ENCODE data around the gene UBTF.

The UBTF gene

DNA sequence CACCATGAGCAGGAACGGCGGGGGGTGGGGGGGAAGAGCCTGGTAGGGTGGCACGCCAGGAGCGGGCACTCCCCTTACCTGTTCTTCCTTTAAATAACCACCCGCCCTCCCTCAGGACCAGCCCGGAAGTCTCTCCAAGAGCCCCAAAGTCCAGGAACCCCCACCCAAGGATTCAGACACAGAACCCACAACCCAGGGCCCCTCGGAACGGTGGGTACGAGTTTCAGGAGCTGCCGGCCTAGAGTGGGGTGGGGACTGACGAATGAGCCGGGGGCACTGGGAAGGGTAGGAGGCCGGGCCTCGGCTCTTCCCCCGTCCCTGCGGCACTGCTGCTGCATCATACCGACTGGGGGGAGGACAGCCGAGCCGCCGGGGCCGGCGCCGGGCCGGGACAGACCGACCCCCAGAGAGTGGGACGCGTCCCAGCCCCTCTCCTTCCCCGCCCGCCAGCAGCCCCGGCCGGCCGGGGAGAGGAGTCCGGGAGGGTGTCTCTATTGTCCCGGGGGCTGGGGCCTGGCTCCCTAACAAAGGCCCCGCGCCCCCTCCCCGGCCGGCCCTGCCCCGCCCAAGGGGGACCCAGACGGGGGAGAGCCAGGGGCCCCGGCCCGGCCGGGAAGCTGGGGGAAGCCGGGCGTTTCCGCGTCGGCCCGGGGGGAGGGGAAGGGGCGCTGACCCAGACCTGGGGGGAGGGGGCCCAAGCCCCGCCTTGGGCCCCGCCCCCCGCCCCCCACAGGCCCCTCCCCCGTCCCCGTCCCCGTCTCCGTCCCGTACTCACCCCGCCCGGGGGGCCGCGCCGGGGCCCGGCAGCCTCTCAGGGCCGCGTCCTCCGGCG lies 20.5 kb downstream of the UBTF start:
- peaks cover 37% of the 10 kb centered on the region for H3K4me1 Mint-ChIP-seq
- peak overlapping the region; percentile 89 for H3K27ac Mint-ChIP-seq
- DNase-seq (ENCODE audit: low spot score in 2 of 2) (peak in 1 of 2 donors; percentile 78), ATAC-seq (peak; percentile 43)
- H3K9me3 Mint-ChIP-seq = no peaks in the 10 kb centered on the region
- H3K36me3 Mint-ChIP-seq = peaks cover 45% of the 10 kb centered on the region
- peak overlapping the region; percentile 79 for H3K4me3 Mint-ChIP-seq

DNA sequence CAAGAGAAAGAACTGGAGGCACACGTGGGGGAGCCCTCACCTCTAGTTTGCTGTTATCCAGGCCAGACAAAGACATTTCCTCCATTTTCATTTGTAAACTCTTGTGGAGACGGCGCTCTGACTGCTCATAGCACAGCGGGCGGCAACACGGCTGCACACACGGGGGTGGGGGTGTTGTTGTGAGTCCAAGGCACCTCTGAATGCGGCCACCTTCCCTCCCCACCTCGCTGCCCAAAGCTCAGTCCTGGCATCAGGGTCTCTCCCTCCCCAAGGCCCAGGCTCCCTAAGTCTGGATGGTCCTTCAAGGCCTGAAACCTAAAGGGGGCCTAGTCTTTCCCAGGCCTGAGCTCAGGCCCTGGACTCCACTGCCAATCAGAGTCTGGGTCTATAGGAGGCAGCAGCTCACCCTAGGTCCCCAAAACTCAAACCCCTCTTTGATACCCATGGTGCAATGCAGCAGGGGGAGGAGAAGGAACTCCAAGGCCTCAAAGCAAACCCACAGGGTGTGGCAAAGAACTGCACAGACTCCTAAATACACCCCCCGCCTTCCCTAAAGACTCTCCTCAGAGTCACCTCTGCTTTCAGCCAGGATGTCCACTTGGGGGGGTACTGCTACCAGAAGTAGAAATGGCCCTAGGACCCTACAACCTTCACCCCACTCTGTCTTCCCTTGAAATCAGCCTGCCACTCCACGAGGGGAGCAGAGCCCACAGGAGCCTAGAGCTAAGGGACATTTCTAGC lies 21.3 kb downstream of the UBTF start:
- H3K4me3 Mint-ChIP-seq = peak overlapping the region; percentile 79
- peaks cover 30% of the 10 kb centered on the region for H3K4me1 Mint-ChIP-seq
- DNase-seq (ENCODE audit: low spot score in 2 of 2) = no peak
- peak overlapping the region; percentile 89 for H3K27ac Mint-ChIP-seq
- no peak for ATAC-seq
- no peaks in the 10 kb centered on the region for H3K9me3 Mint-ChIP-seq
- H3K36me3 Mint-ChIP-seq = peaks cover 53% of the 10 kb centered on the region

DNA sequence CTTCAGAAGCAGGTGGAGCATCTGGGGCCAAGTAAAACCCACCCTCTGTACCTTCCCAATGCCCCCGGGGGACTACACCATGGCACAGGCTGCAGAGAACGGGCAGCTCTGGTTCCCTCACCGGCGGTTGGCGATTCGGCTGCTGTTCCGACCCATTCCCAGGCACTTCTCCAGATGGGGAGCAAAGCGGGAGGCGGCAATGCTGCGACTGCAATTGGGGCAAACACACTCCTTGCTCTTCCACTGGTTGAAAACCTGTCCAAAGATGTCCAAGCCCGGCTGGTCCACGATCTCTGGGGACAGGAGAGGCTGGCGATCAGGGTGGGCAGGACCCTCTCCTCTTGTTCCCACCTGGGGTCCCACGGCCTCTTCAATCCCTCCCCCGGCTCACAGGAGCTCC lies 22.4 kb downstream of the UBTF start:
- ATAC-seq (no peak), DNase-seq (ENCODE audit: low spot score in 2 of 2) (no peak)
- Mint-ChIP-seq H3K27ac (peak overlapping the region; percentile 89), H3K9me3 (no peaks in the 10 kb centered on the region), H3K36me3 (peaks cover 62% of the 10 kb centered on the region), H3K4me1 (peaks cover 24% of the 10 kb centered on the region), H3K4me3 (peak overlapping the region; percentile 79)

DNA sequence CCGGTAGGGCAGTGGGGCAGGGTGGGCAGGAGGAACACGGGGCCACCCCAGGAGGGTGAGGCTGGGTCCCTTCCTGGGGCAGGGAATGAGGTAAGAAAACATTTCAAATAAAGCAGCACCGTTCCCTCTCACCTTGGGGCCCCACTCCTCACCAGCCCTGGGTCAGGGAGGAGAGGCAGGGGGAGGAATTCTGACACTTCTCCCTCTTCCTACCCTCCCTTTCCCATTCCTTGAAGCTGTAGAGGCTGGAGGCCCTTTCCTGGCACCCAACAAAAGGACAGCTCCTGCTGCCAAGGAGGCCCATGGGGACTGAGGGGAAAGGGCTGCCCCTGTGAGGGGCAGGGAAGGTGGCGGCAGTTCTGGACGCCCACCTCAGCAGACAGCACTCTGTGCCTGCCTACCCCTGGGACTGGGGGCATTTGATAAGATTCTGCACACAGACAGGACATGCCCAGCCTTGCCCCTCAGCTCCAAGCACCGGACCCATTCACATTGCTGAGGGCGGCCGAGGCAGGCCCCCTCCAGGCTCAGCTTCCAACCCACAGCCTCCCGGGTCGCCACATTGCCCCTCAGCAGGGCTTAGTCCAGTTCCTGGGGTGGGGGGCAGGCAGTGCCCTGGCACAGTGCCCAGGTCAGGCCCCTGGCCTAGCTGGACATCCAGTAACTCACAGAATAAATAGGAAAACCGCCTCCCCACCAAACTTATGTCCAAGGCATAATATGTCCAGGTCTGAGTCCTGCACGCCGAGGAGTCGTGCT lies 26.0 kb downstream of the UBTF start:
- Mint-ChIP-seq H3K36me3 (peaks cover 95% of the 10 kb centered on the region), H3K4me3 (no peak overlapping the region)

DNA sequence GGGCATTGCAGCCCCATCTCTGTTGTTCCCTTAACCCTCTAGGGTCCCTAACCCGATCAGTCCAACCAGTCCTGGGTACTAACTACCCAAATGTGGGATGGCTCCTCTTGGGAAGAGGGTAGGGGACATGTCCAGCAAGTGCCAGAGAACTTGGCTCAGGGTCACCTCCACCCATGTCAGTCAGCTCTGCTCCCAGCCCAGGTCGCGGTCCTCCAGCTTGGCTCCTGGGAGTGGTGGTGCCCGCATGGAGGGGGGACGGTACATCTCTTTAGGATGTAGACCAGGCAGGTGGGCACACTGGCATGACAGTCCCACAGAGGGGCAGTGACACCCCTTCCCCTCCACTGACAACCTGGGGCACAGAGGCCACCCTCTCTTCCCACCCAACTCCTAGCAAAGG lies 26.7 kb downstream of the UBTF start:
- H3K36me3 Mint-ChIP-seq = peaks cover 90% of the 10 kb centered on the region
- H3K9me3 Mint-ChIP-seq = no peaks in the 10 kb centered on the region
- H3K4me1 Mint-ChIP-seq = peaks cover 32% of the 10 kb centered on the region
- DNase-seq (ENCODE audit: low spot score in 2 of 2) = no peak
- peak; percentile 6 for ATAC-seq
- peak overlapping the region; percentile 76 for H3K27ac Mint-ChIP-seq
- no peak overlapping the region for H3K4me3 Mint-ChIP-seq

More for the DNA sequence above, 26.0 kb downstream of the UBTF start:
- DNase-seq (ENCODE audit: low spot score in 2 of 2) (no peak), ATAC-seq (no peak)
- Mint-ChIP-seq H3K9me3 (no peaks in the 10 kb centered on the region), H3K27ac (peak overlapping the region; percentile 76), H3K4me1 (peaks cover 31% of the 10 kb centered on the region)

DNA sequence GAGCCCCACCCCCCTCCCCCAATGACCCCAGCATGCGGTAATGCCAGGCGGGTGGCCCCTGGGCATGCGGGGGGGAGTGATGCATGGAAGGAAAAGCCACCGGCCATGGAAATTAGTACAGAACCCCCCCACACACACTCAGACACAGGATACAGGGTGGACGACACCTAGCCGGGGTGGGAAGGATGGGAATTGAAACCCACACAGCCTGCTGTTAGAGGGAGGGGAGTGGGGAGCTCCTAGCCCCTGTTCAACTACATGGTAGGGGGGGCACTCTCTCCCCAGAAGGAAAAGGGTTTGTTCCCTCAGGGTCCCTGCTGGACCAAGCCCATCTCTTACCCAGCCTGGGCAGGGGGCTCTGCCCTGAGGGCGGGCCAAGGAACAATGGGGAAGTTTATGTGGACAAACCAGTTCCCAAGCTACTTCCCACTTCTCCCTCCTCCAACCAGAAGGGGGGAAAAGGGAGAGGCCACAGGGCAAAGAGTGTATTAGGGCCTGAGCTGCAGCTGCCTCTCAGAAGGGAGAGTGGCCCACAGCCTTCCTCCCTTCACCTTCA lies 27.5 kb downstream of the UBTF start:
- Mint-ChIP-seq H3K27ac (no peak overlapping the region), H3K4me1 (peaks cover 30% of the 10 kb centered on the region), H3K4me3 (no peak overlapping the region), H3K9me3 (no peaks in the 10 kb centered on the region), H3K36me3 (peaks cover 87% of the 10 kb centered on the region)
- ATAC-seq (no peak), DNase-seq (ENCODE audit: low spot score in 2 of 2) (no peak)

DNA sequence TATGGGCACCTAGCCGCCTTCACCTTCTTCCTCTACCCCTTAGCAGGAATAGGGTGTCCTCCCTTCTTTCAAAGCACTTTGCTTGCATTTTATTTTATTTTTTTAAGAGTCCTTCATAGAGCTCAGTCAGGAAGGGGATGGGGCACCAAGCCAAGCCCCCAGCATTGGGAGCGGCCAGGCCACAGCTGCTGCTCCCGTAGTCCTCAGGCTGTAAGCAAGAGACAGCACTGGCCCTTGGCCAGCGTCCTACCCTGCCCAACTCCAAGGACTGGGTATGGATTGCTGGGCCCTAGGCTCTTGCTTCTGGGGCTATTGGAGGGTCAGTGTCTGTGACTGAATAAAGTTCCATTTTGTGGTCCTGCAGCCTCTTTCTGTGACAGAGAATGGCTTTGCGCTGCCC lies 28.1 kb downstream of the UBTF start:
- Mint-ChIP-seq H3K9me3 (no peaks in the 10 kb centered on the region), H3K4me3 (no peak overlapping the region), H3K4me1 (peaks cover 32% of the 10 kb centered on the region), H3K36me3 (peaks cover 87% of the 10 kb centered on the region), H3K27ac (peak overlapping the region; percentile 17)
- ATAC-seq (no peak), DNase-seq (ENCODE audit: low spot score in 2 of 2) (no peak)

DNA sequence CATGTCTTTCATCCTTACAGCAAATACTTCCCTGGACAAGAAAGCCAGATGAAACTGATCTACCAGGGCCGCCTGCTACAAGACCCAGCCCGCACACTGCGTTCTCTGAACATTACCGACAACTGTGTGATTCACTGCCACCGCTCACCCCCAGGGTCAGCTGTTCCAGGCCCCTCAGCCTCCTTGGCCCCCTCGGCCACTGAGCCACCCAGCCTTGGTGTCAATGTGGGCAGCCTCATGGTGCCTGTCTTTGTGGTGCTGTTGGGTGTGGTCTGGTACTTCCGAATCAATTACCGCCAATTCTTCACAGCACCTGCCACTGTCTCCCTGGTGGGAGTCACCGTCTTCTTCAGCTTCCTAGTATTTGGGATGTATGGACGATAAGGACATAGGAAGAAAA lies 29.0 kb downstream of the UBTF start:
- peak overlapping the region; percentile 23 for H3K27ac Mint-ChIP-seq
- H3K4me3 Mint-ChIP-seq = no peak overlapping the region
- ATAC-seq = no peak
- no peaks in the 10 kb centered on the region for H3K9me3 Mint-ChIP-seq
- peaks cover 80% of the 10 kb centered on the region for H3K36me3 Mint-ChIP-seq
- DNase-seq (ENCODE audit: low spot score in 2 of 2) = no peak
- peaks cover 36% of the 10 kb centered on the region for H3K4me1 Mint-ChIP-seq

DNA sequence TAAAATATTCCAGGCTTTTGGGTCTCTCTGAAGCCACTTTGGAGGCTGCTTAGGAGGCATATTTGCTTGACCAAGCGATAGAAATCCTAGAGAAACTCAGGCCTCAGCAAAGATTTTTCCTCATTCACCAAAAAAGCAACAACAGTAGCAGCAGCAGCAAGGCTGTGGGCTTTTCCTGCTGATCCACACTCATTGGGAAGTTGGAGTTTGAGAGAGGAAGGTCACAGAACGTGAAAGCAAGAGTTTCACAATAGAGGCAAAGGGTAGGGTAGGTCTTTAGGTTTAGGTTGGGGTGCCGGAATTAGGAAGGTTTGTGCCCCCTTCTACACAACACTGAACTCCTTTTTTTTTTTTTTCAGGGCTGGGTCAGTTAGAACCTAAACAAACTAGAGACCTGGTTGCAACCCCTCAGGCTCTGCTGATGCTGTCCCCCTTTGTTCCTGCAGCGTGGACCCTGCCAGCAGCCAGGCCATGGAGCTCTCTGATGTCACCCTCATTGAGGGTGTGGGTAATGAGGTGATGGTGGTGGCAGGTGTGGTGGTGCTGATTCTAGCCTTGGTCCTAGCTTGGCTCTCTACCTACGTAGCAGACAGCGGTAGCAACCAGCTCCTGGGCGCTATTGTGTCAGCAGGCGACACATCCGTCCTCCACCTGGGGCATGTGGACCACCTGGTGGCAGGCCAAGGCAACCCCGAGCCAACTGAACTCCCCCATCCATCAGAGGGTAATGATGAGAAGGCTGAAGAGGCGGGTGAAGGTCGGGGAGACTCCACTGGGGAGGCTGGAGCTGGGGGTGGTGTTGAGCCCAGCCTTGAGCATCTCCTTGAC lies 30.7 kb downstream of the UBTF start:
- Mint-ChIP-seq H3K36me3 (peaks cover 73% of the 10 kb centered on the region), H3K4me3 (peak overlapping the region; percentile 100), H3K4me1 (peaks cover 51% of the 10 kb centered on the region), H3K9me3 (no peaks in the 10 kb centered on the region), H3K27ac (peak overlapping the region; percentile 98)
- ATAC-seq (no peak), DNase-seq (ENCODE audit: low spot score in 2 of 2) (no peak)

DNA sequence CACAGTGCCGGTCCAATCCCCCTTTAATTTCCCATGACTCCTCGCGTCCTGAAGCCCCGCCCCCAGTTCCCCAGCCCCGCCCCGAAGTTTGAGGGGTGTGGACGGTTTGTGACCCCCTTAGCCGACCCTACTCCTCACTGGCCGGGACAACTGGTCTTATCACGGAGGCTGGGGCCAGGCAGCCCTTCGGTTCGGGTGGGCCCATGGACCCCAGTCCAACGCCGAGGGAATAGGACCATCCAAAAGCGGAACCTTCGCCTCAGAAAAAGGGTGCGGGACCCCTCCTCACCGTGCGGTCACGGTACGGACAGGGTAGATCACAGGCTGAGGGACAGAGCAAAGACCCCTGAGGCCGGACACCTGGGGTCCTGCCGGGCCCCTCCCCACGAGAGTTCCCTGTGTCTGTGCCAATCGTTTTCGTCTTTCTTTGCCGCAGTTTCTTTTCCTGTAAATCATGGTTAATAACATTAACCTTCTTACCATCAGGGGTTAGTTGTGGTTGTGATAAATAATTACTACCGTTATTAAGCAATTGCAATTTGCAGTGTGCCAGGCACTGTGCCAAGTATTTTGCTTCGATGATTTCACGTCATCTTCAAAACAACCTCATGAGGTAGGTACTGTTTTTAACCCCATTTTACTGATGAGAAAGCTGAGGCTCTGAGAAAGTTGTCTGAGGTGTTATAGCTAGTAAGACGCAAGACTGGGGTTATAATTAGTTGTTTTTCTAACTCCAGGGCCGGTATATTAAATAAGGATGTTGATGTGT lies 32.2 kb downstream of the UBTF start:
- peak; percentile 65 for ATAC-seq
- DNase-seq (ENCODE audit: low spot score in 2 of 2) = no peak
- Mint-ChIP-seq H3K4me3 (peak overlapping the region; percentile 100), H3K9me3 (no peaks in the 10 kb centered on the region), H3K4me1 (peaks cover 51% of the 10 kb centered on the region), H3K36me3 (peaks cover 69% of the 10 kb centered on the region), H3K27ac (peak overlapping the region; percentile 98)

DNA sequence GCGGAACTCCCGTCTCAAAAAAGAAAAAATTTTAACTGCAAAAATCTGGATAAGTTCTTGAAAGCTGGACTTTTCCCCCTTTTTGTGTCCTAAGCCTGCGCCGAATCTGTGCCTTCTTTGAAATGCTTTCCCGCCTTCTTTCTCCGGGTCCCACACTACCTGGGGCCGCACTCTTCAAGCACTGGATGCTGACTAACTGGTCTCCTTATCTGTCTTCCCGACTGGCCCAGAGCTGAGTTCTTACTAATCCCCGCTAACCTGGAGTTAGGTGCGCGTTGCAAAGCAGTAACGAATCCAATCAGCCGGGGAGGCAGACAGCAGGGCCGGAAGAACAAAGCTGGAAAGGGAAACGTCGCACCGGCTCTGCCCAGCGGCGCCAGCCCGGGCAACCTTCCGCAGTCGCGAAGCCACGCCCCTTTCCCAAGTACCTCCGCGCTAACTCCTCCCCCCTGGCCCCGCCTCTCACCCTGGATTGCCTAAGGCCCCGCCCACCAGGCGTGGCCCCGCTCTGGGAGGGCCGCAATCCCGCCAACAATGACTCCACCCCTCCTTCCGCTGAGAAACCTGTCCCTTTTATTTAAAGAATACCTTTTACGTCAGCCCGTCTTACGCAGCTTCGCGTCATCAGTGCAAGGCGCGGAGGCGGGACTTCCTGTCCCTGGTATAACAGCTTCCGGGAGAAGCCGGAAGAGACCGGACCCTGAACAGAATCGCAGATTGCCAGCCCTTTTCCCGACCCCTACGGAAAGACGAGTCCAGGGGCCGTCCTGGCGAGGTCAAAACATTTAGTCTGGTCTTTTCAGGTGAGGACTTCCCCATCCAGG lies 33.0 kb downstream of the UBTF start, which contains the start of gene TMUB2:
TSS of gene TMUB2 (plus strand) at position 666 of the 824 bp plus-strand sequence. CDS start 737 bp downstream, outside the sequence.
- Mint-ChIP-seq H3K4me1 (peaks cover 57% of the 10 kb centered on the region), H3K27ac (peak within 1 kb of the TSS; percentile 98), H3K4me3 (peak within 1 kb of the TSS; percentile 100), H3K9me3 (no peaks in the 10 kb centered on the region), H3K36me3 (peaks cover 73% of the 10 kb centered on the region)
- DNase-seq (ENCODE audit: low spot score in 2 of 2) (peak; percentile 99 to 100), ATAC-seq (peak; percentile 94)

DNA sequence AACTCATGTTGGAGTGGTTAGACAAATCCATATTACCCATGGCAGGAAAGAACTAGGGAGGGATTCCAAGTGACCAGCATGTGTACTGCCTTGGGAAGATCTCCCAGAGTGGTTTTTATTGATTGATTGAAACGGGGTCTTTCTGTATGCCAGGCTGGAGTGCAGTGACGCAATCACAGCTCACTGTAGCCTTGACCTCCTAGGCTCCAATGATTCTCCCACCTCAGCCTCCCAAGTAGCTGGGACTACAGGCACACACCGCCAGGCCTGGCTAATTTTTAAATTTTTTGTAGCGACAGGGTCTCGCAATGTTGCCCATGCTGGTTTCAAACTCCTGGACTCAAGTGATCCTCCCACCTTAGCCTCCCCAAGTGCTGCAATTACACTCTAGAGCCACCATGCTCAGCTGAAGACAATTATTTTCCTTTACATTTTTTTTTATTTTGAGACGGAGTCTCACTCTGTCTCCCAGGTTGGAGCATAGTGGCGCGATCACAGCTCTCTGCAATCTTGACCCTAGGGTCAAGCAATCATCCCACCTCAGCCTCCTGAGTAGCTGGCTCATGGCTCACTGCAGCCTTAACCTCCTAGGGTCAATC lies 35.2 kb downstream of the UBTF start:
- peaks cover 56% of the 10 kb centered on the region for H3K36me3 Mint-ChIP-seq
- ATAC-seq (no peak), DNase-seq (ENCODE audit: low spot score in 2 of 2) (no peak)
- H3K4me3 Mint-ChIP-seq = peak overlapping the region; percentile 100
- H3K4me1 Mint-ChIP-seq = peaks cover 45% of the 10 kb centered on the region
- peak overlapping the region; percentile 98 for H3K27ac Mint-ChIP-seq
- H3K9me3 Mint-ChIP-seq = no peaks in the 10 kb centered on the region

DNA sequence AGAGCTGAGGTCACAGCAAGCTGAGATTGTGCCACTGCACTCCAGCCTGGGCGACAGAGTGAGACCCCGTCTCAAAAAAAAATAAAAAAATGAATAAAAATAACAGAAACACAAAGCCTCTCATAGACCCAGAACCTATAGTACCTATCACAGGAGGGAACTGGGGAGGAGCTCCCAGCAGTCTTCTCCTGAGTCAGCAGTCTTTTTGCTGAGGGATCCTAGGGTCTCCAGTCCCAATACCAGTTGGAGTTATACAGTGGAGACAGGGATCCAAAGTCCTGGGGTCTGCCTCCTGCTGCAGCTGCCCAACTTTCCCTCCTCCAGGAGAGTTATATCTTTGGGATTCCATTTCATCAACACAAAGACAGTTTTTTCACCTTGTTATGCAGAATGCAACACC lies 36.5 kb downstream of the UBTF start:
- H3K27ac Mint-ChIP-seq = no peak overlapping the region
- no peak for ATAC-seq
- H3K36me3 Mint-ChIP-seq = peaks cover 55% of the 10 kb centered on the region
- no peak for DNase-seq (ENCODE audit: low spot score in 2 of 2)
- no peaks in the 10 kb centered on the region for H3K9me3 Mint-ChIP-seq
- H3K4me3 Mint-ChIP-seq = no peak overlapping the region
- peaks cover 40% of the 10 kb centered on the region for H3K4me1 Mint-ChIP-seq

All from stimulated activated effector memory CD8-positive, alpha-beta T cell treated with anti-CD3 and anti-CD28 coated beads, Interleukin-12 subunit alpha, Interleukin-12 subunit beta, amount 100 ng/mL, for 72 hours (primary cell).